Fibroblast of lung (primary cell): Measurements from ENCODE around the gene WDR36.

Experiments used
- CTCF ChIP-seq, 2 donors: IDR thresholded peaks in 1 of 2; conservative IDR thresholded peaks in 1 of 2; 1 replicate in 1 of 2; 2 replicates in 1 of 2; pipeline ENCODE4 v1.5.1; 2011 to 2012; ENCODE audit warnings: low read length in 2 of 2, control low read depth in 1 of 2, inconsistent platforms in 1 of 2, low read depth in 1 of 2, mild to moderate bottlenecking in 1 of 2
- EZH2 ChIP-seq: IDR thresholded peaks from 2 replicates; pipeline ENCODE4 v1.5.1; 2012; ENCODE audit warnings: low read length, control low read depth, mild to moderate bottlenecking; ENCODE audit errors: missing control alignments

GRCh38 chr5:111122398-111122797 lies 30.2 kb downstream of the WDR36 start:
- TF ChIP-seq CTCF (conservative IDR thresholded peaks at IDR 0.05 in 1 of 2, IDR thresholded peaks at IDR 0.05 in 1 of 2; ENCODE audit: low read depth in 1 of 2, low read length in 2 of 2) (no peak), EZH2 (no peak)
